NCI-H526 (cell line): Measurements from ENCODE around the gene SLC8A2.

Source experiments
- DNase-seq, 2 experiments: peaks; one replicate each; lab custom pipeline; 2025; lab: John Stamatoyannopoulos, UW

SLC8A2 gene

DNA sequence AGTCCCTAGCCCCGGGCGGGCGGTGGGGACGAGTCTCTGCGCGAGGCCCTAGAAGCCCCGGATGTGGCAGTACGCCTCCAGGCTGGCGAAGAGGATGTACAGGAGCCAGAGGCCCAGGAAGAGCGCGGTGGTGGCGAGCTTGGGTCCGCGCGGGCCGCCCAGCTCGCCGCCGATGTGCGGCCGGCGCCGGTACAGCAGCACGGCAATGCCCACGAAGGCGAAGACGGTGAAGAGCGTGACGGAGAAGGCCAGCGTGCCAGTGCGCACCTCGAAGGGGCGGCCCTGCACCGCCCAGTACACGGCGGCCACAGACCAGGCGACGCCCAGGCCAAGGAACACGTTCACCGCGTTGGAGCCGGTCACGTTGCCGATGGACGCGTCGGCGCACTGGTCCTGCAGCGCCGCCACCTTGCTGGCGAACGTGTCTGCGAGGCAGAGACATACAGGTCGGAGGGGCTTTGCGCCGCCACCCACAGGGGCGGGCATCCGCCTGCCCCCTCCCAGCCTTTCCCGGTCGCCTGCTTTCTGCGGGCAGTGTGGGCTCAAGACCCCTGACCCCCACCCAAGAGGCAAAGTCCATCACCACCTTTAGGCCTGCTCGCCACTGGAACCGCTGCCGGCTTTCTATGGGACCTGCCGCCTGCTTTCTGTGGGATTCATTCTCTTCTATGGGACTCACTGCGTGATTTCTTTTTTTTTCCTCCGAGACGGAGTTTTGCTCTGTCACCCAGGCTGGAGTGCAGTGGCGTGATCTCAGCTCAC, 41.5 kb downstream of the SLC8A2 start:
- peak in 1 of 2 experiments; percentile 61 for DNase-seq

GRCh38 chr19:47429140-47429793, 42.4 kb downstream of the SLC8A2 start:
- no peak for DNase-seq

DNA sequence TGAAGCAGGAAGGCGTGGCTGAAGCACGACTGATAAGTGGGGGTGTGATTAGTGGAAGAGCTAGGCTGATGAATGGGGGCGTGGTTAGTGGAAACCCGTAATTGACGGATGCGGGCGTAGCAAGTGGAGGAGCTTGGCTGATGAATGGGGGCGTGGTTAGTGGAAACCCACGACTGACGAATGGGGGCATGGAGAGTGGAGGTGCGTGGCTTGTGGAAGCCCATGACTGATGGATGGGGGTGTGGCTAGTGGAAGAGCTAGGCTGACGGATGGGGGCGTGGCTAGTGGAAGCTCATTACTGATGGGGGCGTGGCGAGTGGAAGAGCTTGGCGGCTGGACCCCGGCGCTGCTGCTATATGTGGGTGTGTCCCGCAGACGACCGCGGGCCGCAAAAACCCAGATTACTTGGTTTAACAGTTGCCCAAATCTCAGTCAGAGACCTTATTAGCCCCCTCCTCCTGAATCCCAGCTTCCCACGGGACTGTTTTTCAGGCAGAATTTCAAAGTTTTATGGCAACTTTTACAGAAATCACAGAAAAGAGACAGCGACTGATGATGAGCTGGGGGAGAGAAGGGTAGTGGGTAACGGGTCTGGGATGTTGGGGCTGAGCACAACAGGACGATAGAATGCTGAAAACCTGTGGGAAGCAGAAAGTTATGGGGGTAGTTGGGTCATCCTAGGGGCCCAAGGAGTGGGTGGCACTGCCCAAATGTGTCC, 43.4 kb downstream of the SLC8A2 start:
- DNase-seq, result peak; percentile 99

GRCh38 chr19:47427241-47428176, 44.2 kb downstream of the SLC8A2 start:
- peak; percentile 76 to 89 for DNase-seq

DNA sequence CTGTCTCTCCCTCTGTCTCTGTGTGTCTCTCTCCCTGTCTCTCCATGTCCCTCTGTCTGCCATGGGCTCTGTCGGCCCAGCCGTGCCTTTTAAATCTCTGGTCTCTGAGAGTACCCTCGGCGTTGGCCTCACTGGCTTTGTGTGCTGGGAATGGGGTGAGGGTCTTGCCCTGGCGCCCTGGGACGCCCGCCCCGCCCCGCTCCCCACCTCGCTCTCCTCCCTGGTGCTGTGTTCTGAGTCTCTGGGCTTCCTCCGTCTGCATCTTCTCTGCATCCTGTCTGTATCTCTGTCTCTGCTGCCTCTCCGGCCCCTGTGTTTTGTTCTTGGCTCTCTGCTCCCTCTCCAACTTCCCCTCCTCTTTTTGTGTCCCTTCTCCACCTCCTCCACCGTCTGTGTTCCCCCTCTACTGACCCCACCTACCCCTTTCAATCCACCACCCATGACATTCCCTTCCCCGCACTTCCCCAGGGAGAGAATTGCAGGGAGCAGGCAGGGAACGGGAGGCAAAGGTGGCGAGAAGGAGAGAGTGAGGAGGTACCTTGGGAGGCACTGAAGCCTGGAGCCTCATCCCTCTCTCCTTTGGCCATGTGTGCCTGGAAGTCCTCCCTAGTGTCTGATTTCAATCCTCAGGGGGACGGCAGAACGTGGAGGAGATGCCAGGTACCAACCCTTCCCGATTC, 48.4 kb downstream of the SLC8A2 start:
- DNase-seq, result no peak

DNA sequence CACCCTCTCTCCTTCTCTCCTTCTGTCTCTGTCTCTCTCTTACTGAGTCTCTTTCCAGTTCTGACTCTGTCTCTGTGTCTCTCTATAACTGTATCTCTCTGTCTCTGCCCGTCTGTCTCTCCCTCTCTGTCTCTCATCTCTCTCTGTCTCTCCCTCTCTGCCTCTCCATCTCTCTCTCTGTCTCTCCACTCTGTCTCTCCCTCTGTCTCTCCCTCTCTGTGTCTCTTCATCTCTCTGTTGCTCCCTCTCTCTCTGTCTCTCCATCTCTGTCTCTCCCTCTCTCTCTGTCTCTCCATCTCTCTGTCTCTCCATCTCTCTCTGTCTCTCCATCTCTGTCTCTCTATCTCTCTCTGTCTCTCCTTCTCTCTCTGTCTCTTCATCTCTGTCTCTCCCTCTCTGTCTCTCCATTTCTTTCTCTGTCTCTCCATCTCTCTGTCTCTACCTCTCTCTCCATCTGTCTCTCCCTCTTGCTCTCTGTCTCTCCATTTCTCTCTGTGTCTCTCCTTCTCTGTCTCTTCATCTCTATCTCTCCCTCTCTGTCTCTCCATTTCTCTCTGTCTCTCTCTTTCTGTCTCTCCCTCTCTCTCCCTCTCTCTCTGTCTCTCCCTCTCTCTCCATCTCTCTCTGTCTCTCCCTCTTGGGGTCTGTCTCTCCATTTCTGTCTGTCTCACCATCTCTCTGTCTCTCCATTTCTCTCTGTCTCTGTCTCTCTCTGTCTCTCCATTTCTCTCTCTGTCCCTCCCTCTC, 49.1 kb downstream of the SLC8A2 start:
- DNase-seq, result no peak

GRCh38 chr19:47421844-47422395, 49.8 kb downstream of the SLC8A2 start:
- peak in 1 of 2 experiments; percentile 23 for DNase-seq

DNA sequence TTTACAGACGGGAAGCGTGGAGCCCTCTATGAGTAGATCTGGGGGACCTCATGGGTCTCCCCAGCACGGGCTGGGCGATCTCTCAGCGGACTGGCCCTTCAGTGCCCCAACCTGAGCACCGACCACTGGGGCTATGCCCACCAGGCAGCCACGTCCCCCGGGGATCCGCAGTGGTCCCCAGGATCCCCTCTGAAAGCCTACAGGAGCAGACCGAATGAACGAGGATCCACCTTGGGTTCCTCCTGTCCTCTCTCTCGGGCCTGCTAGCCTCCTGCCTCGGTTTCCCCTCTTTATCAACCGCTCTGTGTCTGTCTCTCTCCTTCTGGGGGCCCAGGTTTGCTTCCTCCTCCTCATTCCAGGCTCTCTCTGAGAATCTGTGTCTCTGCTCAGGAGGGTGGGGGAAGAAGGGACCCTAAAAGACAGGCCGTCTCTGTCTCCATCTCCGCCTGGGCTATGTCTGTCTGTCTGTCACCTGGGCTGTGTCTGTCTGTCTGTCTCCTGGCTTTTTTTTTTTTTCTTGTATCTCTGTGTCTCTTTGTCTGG, 50.4 kb downstream of the SLC8A2 start:
- no peak for DNase-seq

- no peak for DNase-seq
These were observed 51.9 kb downstream of the SLC8A2 start for GRCh38 chr19:47419789-47420188.

GRCh38 chr19:47419030-47419783, 52.5 kb downstream of the SLC8A2 start, which contains the start of gene MEIS3:
MEIS3 (minus strand) TSS chr19:47419527; CDS start chr19:47419081, 446 bp downstream.
- peak in 1 of 2 experiments; percentile 46 for DNase-seq

- DNase-seq, result peak in 1 of 2 experiments; percentile 46
These were observed 53.0 kb downstream of the SLC8A2 start for GRCh38 chr19:47418692-47419029.

DNA sequence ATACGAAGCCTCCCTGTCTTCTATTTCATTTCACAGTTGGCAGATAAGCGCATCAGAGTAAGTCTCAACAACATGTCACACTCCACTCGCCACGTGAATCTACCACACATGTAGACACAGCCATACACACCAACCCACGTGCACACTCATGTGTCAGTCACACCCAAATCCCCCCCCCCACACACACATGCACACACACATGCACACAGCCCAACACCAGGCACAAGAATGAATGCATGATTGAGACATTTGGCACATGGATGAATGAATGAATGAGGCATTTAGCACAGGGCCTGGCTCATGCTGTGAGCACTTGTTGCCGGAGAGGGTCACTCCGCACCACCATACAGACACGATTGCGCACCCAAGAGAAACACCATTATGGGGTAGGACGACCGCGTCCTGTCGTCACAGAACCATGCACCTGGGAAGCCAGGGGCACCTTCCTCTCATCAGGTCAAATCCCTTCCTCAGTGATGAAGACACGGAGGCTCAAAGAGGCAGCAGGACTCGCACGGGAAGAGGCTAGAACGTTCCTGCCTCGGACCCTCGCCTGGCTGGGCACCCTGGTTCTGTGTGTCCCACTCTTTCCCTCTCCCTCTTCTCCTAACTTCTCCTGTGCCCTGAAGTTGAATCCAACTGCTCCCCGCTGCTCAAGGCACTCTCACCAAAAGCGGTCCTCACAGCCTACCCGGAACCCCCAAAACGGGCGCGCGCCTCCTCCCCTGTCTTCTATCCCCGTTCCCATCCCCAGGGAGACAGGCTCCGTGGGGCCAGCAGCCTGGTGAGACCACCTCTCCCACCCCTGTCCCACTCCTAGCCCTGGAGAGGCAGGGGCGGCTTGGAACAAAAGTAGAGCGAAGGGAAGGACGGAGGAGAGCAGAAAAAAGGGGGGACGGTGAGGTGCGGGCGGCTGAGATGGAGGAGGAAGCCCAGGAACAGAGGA, 53.7 kb downstream of the SLC8A2 start:
- DNase-seq, result peak in 1 of 2 experiments; percentile 47

DNA sequence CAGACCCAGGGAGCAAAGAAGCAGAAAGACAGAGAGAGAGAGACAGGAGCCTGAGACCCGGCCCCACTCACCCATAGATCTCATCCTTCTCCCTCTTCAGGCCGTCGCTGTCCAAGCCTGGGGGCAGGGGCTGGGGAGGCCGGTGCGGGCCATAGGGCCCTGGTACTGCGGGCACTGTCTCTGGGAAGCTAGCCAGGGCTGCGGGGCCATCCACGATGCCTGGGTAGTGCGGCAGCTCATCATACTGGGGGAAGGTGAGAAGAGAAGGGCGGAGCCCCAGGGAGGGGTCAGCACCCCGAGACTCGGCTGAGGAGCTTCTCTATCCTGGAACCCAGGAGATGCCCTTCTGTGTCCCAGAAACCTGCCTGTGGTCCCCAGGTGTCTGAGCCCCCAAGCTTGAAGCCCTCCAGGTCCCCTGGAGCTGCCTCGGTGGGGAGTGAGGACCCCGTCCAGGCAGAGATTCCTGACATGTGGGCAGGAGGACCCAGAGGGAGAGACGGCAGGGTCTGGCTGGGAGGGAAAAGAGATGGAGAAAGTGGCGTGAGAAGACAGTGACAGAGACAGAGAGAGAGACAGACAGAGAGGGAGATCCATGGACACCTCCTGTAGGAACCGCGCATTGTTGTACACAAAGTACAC, 54.5 kb downstream of the SLC8A2 start:
- DNase-seq, result no peak

- no peak for DNase-seq
These were observed 55.1 kb downstream of the SLC8A2 start for GRCh38 chr19:47416643-47416985.

- DNase-seq, result no peak
These were observed 55.6 kb downstream of the SLC8A2 start for GRCh38 chr19:47415953-47416642.

GRCh38 chr19:47414469-47414868, 57.2 kb downstream of the SLC8A2 start:
- peak in 1 of 2 experiments; percentile 79 for DNase-seq

GRCh38 chr19:47413941-47414340, 57.8 kb downstream of the SLC8A2 start:
- DNase-seq, result no peak
